Stomach (tissue), 4 donors: ENCODE data around the gene TMEM170A.

Experiments
- CTCF ChIP-seq, 7 experiments: fragments of 450-650 bp in 4 of 7; fragments of 200-600 bp in 3 of 7; sonication (generic) in 3 of 7; IDR thresholded peaks; one replicate each; pipeline ENCODE4 v1.5.1; 2016 to 2019; ENCODE audit warnings: antibody characterized with exemption in 7 of 7, control low read depth in 2 of 7, mild to moderate bottlenecking in 1 of 7
- EP300 ChIP-seq: sonication (generic); formaldehyde crosslinking; IDR thresholded peaks from one replicate; pipeline ENCODE4 v1.6.1; 2017; ENCODE audit warnings: antibody characterized with exemption
- POLR2A ChIP-seq, 4 donors: fragments of 450-650 bp; IDR thresholded peaks; one replicate each; pipeline ENCODE4 v1.6.1; 2016; ENCODE audit warnings: antibody characterized with exemption in 4 of 4, control low read depth in 2 of 4, mild to moderate bottlenecking in 1 of 4, moderate library complexity in 1 of 4
- POLR2AphosphoS5 ChIP-seq, 3 donors: sonication (generic); formaldehyde crosslinking; IDR thresholded peaks; one replicate each; pipeline ENCODE4 v1.6.1; 2016; ENCODE audit warnings: antibody characterized with exemption in 3 of 3

- TF ChIP-seq CTCF (IDR thresholded peaks at IDR 0.05), result no peak
- no peak for TF ChIP-seq POLR2A (IDR thresholded peaks at IDR 0.05)
- no peak for TF ChIP-seq POLR2AphosphoS5 (IDR thresholded peaks at IDR 0.05)
- TF ChIP-seq EP300, result no peak
These were observed 66.2 kb downstream of the TMEM170A start for GRCh38 chr16:75398333-75398732.
